ENCODE results near the gene TMEM231. TPM values are rescaled to one million over a fixed set of nuclear protein-coding genes. Genes with fewer than 3 reads are reported as not detected.

Gene TMEM231
- total and polyA plus RNA-seq, 2 of the 8 experiments (the other 6 are each of a cell fraction or from before 2014, with no cell fraction given) = 8.3 to 26.7 TPM

DNA sequence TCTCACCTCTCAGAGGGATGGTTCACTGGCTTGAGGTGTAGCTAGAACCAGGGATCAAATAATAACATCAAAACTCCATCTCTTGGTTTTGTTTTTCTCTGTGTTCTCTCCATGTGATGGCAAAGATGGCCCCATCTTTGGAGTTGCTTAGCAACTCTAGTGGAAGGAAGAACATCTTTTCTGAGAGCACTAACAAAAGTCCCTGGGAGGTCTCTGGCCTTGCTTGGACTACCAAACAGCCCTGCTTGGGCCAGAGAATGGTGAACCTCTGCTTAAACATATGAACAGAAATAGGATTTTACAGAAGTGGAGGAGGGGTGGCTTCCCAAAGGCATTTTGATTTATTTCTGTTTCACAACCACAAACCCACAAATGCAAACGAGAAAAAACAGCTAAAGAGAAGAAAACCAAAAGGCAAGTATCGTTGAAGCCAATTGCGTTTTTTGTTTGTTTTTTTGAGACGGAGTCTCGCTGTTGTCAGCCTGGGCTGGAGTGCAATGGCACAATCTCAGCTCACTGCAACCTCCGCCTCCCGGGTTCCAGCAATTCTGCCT lies 23.3 kb upstream of the TMEM231 start:
- Histone ChIP-seq H3K18ac (ENCODE audit: extremely low read depth, low read length) (no peak overlapping the region), H3K9me3 (ENCODE audit: insufficient read depth in 2 of 2, low read depth in 1 of 2, low read length in 1 of 2) (no peaks in the 10 kb centered on the region), H4K8ac (ENCODE audit: extremely low read depth, insufficient read depth, low read length) (no peak overlapping the region), H3K4me2 (ENCODE audit: insufficient read depth in 1 of 2, low read depth in 2 of 2, low read length in 2 of 2) (no peak overlapping the region), H3K23ac (ENCODE audit: insufficient read length) (no peak overlapping the region), H4K20me1 (replicated peaks in 1 of 2; ENCODE audit: control insufficient read depth in 1 of 2, insufficient read depth in 2 of 2, low read length in 2 of 2) (no peaks in the 10 kb centered on the region), H2BK5ac (ENCODE audit: low read depth, low read length) (no peak overlapping the region), H3K56ac (replicated peaks; ENCODE audit: insufficient read length, low read depth, low read length) (no peak overlapping the region), H3K14ac (ENCODE audit: insufficient read length) (no peak overlapping the region), H3K27me3 (replicated peaks in 1 of 4; ENCODE audit: control insufficient read depth in 3 of 4, extremely low read depth in 1 of 4, insufficient read depth in 3 of 4, low read length in 3 of 4) (no peaks in the 10 kb centered on the region), H4K91ac (replicated peaks; ENCODE audit: insufficient read length, low read length) (no peak overlapping the region), H3K27ac (ENCODE audit: low read depth, low read length) (no peak overlapping the region), H2BK120ac (replicated peaks; ENCODE audit: low read depth, low read length) (no peak overlapping the region), H3K36me3 (ENCODE audit: control insufficient read depth in 2 of 4, insufficient read depth in 4 of 4, low read length in 3 of 4) (peaks cover 2 to 29% (median 14%) of the 10 kb centered on the region in 4 experiments; a peak in 4 of 8 replicates), H3K23me2 (ENCODE audit: low read depth, low read length) (no peaks in the 10 kb centered on the region), H3K79me1 (ENCODE audit: low read depth, low read length) (peaks cover 3% of the 10 kb centered on the region; the same call in 1 of the 2 replicates), H2BK20ac (ENCODE audit: low read length) (no peak overlapping the region), H3K4ac (replicated peaks; ENCODE audit: insufficient read length, low read depth, low read length) (no peak overlapping the region), H2AK5ac (ENCODE audit: low read depth, low read length) (no peak overlapping the region), H3K4me3 (ENCODE audit: extremely low read depth in 1 of 4, insufficient read depth in 2 of 4, low read depth in 3 of 4, low read length in 4 of 4) (no peak overlapping the region), H3K4me1 (replicated peaks in 1 of 4; ENCODE audit: control insufficient read depth in 3 of 4, insufficient read depth in 4 of 4, low read length in 3 of 4) (peaks cover 0 to 12% (median 2%) of the 10 kb centered on the region in 4 experiments; a peak in 3 of 7 replicates), H2BK15ac (ENCODE audit: low read length) (no peak overlapping the region), H3K79me2 (ENCODE audit: control insufficient read depth in 1 of 2, insufficient read depth in 2 of 2, low read length in 2 of 2) (no peaks in the 10 kb centered on the region), H4K5ac (ENCODE audit: insufficient read length, low read depth, low read length) (no peak overlapping the region), H2AFZ (ENCODE audit: low read length) (no peak overlapping the region), H2BK12ac (ENCODE audit: low read depth, low read length) (no peak overlapping the region), H3K9ac (replicated peaks in 1 of 4; ENCODE audit: extremely low read depth in 1 of 4, low read depth in 3 of 4, low read length in 3 of 4) (no peak overlapping the region)
- FAIRE-seq = no peak
- ChIA-PET CTCF (ENCODE audit: partially characterized antibody) (interaction anchor here (0.6 to 1.3 kb wide), 5 partner anchors 11 to 114 kb away, joined by 3 read pairs; partner anchors contain the start of genes TERF2IP and TMEM170A), POLR2A (ENCODE audit: partially characterized antibody) (interaction anchor here (1.4 kb wide), 1 partner anchor 12 kb away, joined by 4 read pairs; no protein-coding TSS in a partner anchor)
- no peak for TF ChIP-seq SAP30 (IDR thresholded peaks at IDR 0.05; ENCODE audit: insufficient read depth, insufficient replicate concordance, low read length)
- TF ChIP-seq RXRA (IDR thresholded peaks at IDR 0.05; ENCODE audit: insufficient read depth, low read depth, low read length) = no peak
- TF ChIP-seq USF2 (IDR thresholded peaks at IDR 0.05; ENCODE audit: low read length) = no peak
- no peak for TF ChIP-seq ASH2L (IDR thresholded peaks at IDR 0.05; ENCODE audit: low read length)
- TF ChIP-seq, protein P1, sequence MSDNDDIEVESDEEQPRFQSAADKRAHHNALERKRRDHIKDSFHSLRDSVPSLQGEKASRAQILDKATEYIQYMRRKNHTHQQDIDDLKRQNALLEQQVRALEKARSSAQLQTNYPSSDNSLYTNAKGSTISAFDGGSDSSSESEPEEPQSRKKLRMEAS (IDR thresholded peaks at IDR 0.05) = no peak
- no peak for TF ChIP-seq CREB1 (IDR thresholded peaks at IDR 0.05)
- DNase-seq (ENCODE audit: low read depth in 1 of 2, low spot score in 2 of 2) = no peak
- 86% methylated on average over 7 of the region's 7 CpGs; no CpG with 5 or more reads in 1 of the 2 experiments for WGBS, 2 experiments (ENCODE audit: extremely low coverage in 1 of 2, insufficient coverage in 1 of 2, insufficient read length in 1 of 2, insufficient replicate concordance in 2 of 2, low coverage in 1 of 2, low lambda C conversion rate in 2 of 2, missing lambda C conversion rate in 1 of 2)
